Spleen (tissue), 11 donors: Measurements from ENCODE around the gene SORCS3. TPM values are rescaled to one million over a fixed set of nuclear protein-coding genes. Genes with fewer than 3 reads are reported as not detected.

Experiments used
- DNase-seq: peaks from one replicate; pipeline ENCODE4 v3.0.0-alpha.2; 2020
- H3K27ac ChIP-seq, 8 donors: fragments of 200-600 bp; sonication (generic) in 7 of 8; 1 replicate in 4 of 8; 2 replicates in 4 of 8; pipeline versions ENCODE4 v1.5.0 to v1.8.0; 2016 to 2021; ENCODE audit warnings: inconsistent platforms in 4 of 8, mild to moderate bottlenecking in 4 of 8, moderate library complexity in 1 of 8
- H3K27me3 ChIP-seq, 7 donors: fragments of 200-600 bp; sonication (generic) in 6 of 7; replicated peaks in 1 of 7; 1 replicate in 4 of 7; 2 replicates in 3 of 7; pipeline versions ENCODE4 v1.5.0 to v1.8.0; 2016 to 2021; ENCODE audit warnings: inconsistent platforms in 3 of 7, mild to moderate bottlenecking in 1 of 7
- H3K36me3 ChIP-seq, 6 donors: fragments of 200-600 bp; sonication (generic) in 5 of 6; 1 replicate in 4 of 6; 2 replicates in 2 of 6; pipeline versions ENCODE4 v1.5.0 to v1.8.0; 2016 to 2021; ENCODE audit warnings: inconsistent platforms in 2 of 6
- H3K4me1 ChIP-seq, 6 donors: fragments of 200-600 bp; sonication (generic) in 5 of 6; 1 replicate in 3 of 6; 2 replicates in 3 of 6; pipeline versions ENCODE4 v1.5.0 to v1.8.0; 2016 to 2021; ENCODE audit warnings: inconsistent platforms in 3 of 6
- H3K4me3 ChIP-seq, 8 donors: fragments of 200-600 bp; sonication (generic) in 7 of 8; 1 replicate in 4 of 8; 2 replicates in 4 of 8; pipeline versions ENCODE4 v1.5.0 to v1.8.0; 2016 to 2021; ENCODE audit warnings: inconsistent platforms in 4 of 8, mild to moderate bottlenecking in 4 of 8, moderate library complexity in 2 of 8
- H3K9me3 ChIP-seq, 8 donors: fragments of 200-600 bp; sonication (generic) in 7 of 8; 1 replicate in 4 of 8; 2 replicates in 4 of 8; pipeline versions ENCODE4 v1.5.0 to v1.8.0; 2016 to 2021; ENCODE audit warnings: inconsistent platforms in 4 of 8
- POLR2A ChIP-seq, 3 donors: fragments of 450-650 bp; IDR thresholded peaks; one replicate each; pipeline ENCODE4 v1.5.1; 2017; ENCODE audit warnings: antibody characterized with exemption in 3 of 3, mild to moderate bottlenecking in 1 of 3
- POLR2AphosphoS5 ChIP-seq, 3 donors: sonication (generic); formaldehyde crosslinking; IDR thresholded peaks; one replicate each; pipeline ENCODE4 v1.5.1; 2017; ENCODE audit warnings: antibody characterized with exemption in 3 of 3
- WGBS, 5 donors: extraction: QIAGEN DNeasy Blood & Tissue Kit in 3 of 5; methylation state at CpG; one replicate each; pipeline versions ENCODE4 v1.1.5 to v1.1.7; 2013 to 2018; 5-methylcytosine and 5-hydroxymethylcytosine counted together
- intact Hi-C: fragments of 100-400 bp; cut with DNase I; formaldehyde crosslinking; loops from one replicate; pipeline ENCODE4 v1.15.0; 2023; ENCODE audit warnings: low total_unique reads
- polyA plus RNA-seq, 3 donors: library from polyadenylated mRNA; stranded (reverse); fragments of 200-250 nt; gene quantifications; one replicate each; pipeline ENCODE4 v1.2.1, GENCODE V29; 2013
- total RNA-seq, 7 donors: library from RNA; depleted of rRNA in 3 of 7; stranded (reverse); fragments of >200 nt in 3 of 7; fragmentation: NEBNext Ultra II Directional in 4 of 7; extraction: Animal tissue kit (Norgen Biotek cat#: 25700) in 4 of 7; gene quantifications; one replicate each; pipeline versions ENCODE4 v1.1.0 to v1.2.1, GENCODE V29; 2016 to 2021
- TF ChIP-seq, protein P1 (sequence below), 11 experiments: fragments of 200-600 bp in 7 of 11; fragments of 450-650 bp in 4 of 11; sonication (generic) in 4 of 11; IDR thresholded peaks in 8 of 11; conservative IDR thresholded peaks in 3 of 11; 1 replicate in 7 of 11; 2 replicates in 4 of 11; pipeline versions ENCODE4 v1.4.0 to v1.8.0; 2016 to 2021; ENCODE audit warnings: antibody characterized with exemption in 11 of 11, inconsistent platforms in 4 of 11, mild to moderate bottlenecking in 1 of 11
- donor health status: healthy with polysubstance abuse.
- donor health status: DM: no; HTN: no; CAD: no; lungs with moderate emphysema.
- donor health status: DM: no; HTN: no; CAD: no.
- donor health status: Bipolar disorder and iron deficiency.
- donor health status: healthy.
- donor health status: DM: no; HTN: no; CAD: no.
- donor health status: DM: yes; HTN: yes; CAD: no.

The SORCS3 gene
- total and polyA plus RNA-seq, 10 donors: 0.03 to 0.06 TPM; not detected in 8

DNA sequence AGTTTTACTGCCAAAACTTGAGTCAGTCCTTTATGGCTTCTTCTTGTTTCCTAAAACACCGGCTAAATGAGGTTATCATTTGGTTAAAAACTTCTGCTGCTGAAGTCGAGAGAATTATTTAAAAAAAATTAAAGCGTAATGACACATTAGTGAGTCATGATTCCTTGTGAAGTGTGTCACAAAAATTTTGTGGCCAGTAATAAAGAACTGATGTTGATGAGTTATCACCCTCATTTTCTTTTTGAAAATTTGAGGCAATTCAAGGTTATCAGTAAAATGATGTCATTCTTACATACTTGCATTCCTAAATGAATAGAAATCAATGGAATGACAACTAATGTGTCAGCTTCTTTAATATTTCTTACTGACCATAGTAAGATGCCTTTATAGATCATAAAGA is 427.4 kb downstream of the SORCS3 start:
- H3K36me3 ChIP-seq: no peaks in the 10 kb centered on the region
- 78 to 89% (median 84%) methylated on average over 3 of the region's 3 CpGs for WGBS, 5 donors
- TF ChIP-seq POLR2A (IDR thresholded peaks at IDR 0.05) (no peak), POLR2AphosphoS5 (IDR thresholded peaks at IDR 0.05) (no peak)
- TF ChIP-seq, protein P1, sequence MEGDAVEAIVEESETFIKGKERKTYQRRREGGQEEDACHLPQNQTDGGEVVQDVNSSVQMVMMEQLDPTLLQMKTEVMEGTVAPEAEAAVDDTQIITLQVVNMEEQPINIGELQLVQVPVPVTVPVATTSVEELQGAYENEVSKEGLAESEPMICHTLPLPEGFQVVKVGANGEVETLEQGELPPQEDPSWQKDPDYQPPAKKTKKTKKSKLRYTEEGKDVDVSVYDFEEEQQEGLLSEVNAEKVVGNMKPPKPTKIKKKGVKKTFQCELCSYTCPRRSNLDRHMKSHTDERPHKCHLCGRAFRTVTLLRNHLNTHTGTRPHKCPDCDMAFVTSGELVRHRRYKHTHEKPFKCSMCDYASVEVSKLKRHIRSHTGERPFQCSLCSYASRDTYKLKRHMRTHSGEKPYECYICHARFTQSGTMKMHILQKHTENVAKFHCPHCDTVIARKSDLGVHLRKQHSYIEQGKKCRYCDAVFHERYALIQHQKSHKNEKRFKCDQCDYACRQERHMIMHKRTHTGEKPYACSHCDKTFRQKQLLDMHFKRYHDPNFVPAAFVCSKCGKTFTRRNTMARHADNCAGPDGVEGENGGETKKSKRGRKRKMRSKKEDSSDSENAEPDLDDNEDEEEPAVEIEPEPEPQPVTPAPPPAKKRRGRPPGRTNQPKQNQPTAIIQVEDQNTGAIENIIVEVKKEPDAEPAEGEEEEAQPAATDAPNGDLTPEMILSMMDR (IDR thresholded peaks at IDR 0.05 in 8 of 11, conservative IDR thresholded peaks at IDR 0.05 in 3 of 11): no peak
- no peaks in the 10 kb centered on the region for H3K27me3 ChIP-seq
- intact Hi-C loops: no loop called here
- H3K9me3 ChIP-seq: no peaks in the 10 kb centered on the region
- no peak for DNase-seq
- H3K4me1 ChIP-seq: no peaks in the 10 kb centered on the region
- no peak overlapping the region for H3K27ac ChIP-seq
- no peak overlapping the region for H3K4me3 ChIP-seq

DNA sequence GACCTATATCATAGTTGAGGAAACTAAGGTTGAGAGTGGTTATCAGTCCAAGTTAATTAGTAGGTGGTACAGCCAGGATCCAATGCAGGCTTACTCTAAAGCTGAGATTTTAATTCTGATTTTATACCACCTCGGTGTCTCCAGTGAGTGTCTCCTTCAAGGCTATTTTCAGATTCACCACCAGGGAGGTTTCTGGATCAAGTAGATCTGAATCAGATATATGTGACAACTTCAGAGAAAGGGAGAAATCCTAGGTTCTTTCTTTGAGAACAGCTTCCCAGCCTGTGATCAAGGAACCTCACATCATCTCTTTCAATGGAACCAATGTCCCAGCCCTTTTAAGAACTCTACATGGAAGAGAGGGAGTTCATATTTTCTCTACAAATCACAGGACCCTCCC is 429.2 kb downstream of the SORCS3 start:
- TF ChIP-seq POLR2AphosphoS5 (IDR thresholded peaks at IDR 0.05): no peak
- no peak for TF ChIP-seq POLR2A (IDR thresholded peaks at IDR 0.05)
- TF ChIP-seq, protein P1 (IDR thresholded peaks at IDR 0.05 in 8 of 11, conservative IDR thresholded peaks at IDR 0.05 in 3 of 11): no peak
- WGBS, 5 donors: 71 to 77% (median 75%) methylated on average over 1 of the region's 1 CpG
- H3K4me1 ChIP-seq: no peaks in the 10 kb centered on the region

DNA sequence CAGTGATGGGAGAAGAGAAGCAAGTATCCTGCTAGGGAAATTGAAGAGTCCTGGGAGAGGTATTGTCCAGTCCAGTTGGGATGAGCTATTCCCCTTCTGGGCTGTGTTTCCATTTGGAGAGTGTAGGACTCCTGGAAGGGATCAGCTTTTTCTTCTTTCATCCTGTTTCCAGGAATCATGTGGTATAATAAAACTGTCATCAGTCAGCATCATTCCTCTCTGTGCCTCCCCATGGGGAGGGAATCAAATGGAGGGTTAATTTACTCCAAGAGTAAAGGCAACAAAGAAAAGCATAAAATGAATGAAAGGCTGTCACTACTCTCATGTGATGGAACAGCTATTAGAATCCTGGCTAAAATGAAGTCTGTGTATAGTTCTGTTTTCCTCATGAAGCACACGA is 429.9 kb downstream of the SORCS3 start:
- Histone ChIP-seq H3K27ac (no peak overlapping the region), H3K9me3 (no peaks in the 10 kb centered on the region), H3K4me1 (no peaks in the 10 kb centered on the region), H3K27me3 (no peaks in the 10 kb centered on the region), H3K36me3 (no peaks in the 10 kb centered on the region), H3K4me3 (no peak overlapping the region)
- TF ChIP-seq, protein P1 (IDR thresholded peaks at IDR 0.05 in 8 of 11, conservative IDR thresholded peaks at IDR 0.05 in 3 of 11): no peak
- TF ChIP-seq POLR2A (IDR thresholded peaks at IDR 0.05) (no peak), POLR2AphosphoS5 (IDR thresholded peaks at IDR 0.05) (no peak)
- intact Hi-C loops: no loop called here
- 25 to 45% (median 32%) methylated on average over 1 of the region's 1 CpG for WGBS, 5 donors
- DNase-seq: no peak

More for the DNA sequence above, 429.2 kb downstream of the SORCS3 start:
- Histone ChIP-seq H3K27me3 (no peaks in the 10 kb centered on the region), H3K9me3 (no peaks in the 10 kb centered on the region), H3K27ac (no peak overlapping the region), H3K36me3 (no peaks in the 10 kb centered on the region), H3K4me3 (no peak overlapping the region)
- intact Hi-C loops: no loop called here
- DNase-seq: no peak

DNA sequence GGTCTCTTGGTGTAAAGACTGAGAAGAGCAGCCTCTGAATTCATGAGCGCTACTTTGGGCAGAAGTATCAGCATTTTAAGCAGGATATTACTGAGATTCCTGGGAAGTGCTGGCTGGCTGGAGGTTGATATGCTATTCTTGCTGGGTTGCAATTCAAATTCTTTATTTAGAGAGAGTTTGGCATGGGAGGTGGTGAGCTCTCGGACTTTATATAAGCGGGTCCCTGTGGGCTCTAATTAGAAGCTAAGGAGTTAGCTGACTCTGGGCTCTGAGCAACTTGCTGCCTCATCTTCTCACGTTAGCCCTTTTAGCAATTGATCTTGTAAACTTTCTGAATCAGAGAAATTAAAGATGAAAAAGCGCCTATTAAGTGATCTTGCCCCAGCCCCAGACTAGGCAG is 430.9 kb downstream of the SORCS3 start:
- Histone ChIP-seq H3K27ac (no peak overlapping the region), H3K27me3 (no peaks in the 10 kb centered on the region), H3K4me1 (no peaks in the 10 kb centered on the region), H3K4me3 (no peak overlapping the region), H3K9me3 (no peaks in the 10 kb centered on the region), H3K36me3 (no peaks in the 10 kb centered on the region)
- intact Hi-C loops: no loop called here
- TF ChIP-seq POLR2A (IDR thresholded peaks at IDR 0.05): no peak
- TF ChIP-seq, protein P1 (IDR thresholded peaks at IDR 0.05 in 8 of 11, conservative IDR thresholded peaks at IDR 0.05 in 3 of 11): no peak
- TF ChIP-seq POLR2AphosphoS5 (IDR thresholded peaks at IDR 0.05): no peak
- WGBS, 5 donors: 62 to 87% (median 84%) methylated on average over 5 of the region's 5 CpGs
- no peak for DNase-seq
